Type B pancreatic cell (in vitro differentiated cells): ENCODE results near the gene PGC. TPM values are rescaled to one million over a fixed set of nuclear protein-coding genes. Genes with fewer than 3 reads are reported as not detected.

ENCODE experiments used
- DNase-seq: peaks from one replicate; pipeline ENCODE4 v3.0.0; 2021; ENCODE audit warnings: mixed read lengths; ENCODE audit not compliant: unreplicated experiment; ENCODE audit errors: extremely low spot score
- H3K27ac Mint-ChIP-seq: 2 replicates; pipeline ENCODE4 v1.8.0; 2021; ENCODE audit warnings: mild to moderate bottlenecking, mixed read lengths
- H3K27me3 Mint-ChIP-seq: 2 replicates; pipeline ENCODE4 v1.8.0; 2021; ENCODE audit warnings: mixed read lengths
- H3K36me3 Mint-ChIP-seq: 2 replicates; pipeline ENCODE4 v1.8.0; 2021; ENCODE audit warnings: mixed read lengths
- H3K4me1 Mint-ChIP-seq: one replicate; pipeline ENCODE4 v1.8.0; 2021; ENCODE audit warnings: mixed read lengths; ENCODE audit not compliant: unreplicated experiment
- H3K4me3 Mint-ChIP-seq: 2 replicates; pipeline ENCODE4 v1.8.0; 2021; ENCODE audit warnings: mild to moderate bottlenecking, mixed read lengths
- H3K9me3 Mint-ChIP-seq: 2 replicates; pipeline ENCODE4 v1.8.0; 2021; ENCODE audit warnings: mixed read lengths
- total RNA-seq: library from RNA; stranded (reverse); gene quantifications from 2 replicates; pipeline ENCODE4 v1.2.1, GENCODE V29; 2021; ENCODE audit warnings: low replicate concordance
- TF ChIP-seq, protein P1 (sequence below): fragments of 200-600 bp; sonication (generic); conservative IDR thresholded peaks from 2 replicates; pipeline ENCODE4 v1.5.0; 2021; ENCODE audit warnings: antibody characterized with exemption, mild to moderate bottlenecking

PGC gene
- total RNA-seq, 1 donor from 2014 or later: 56.6 TPM

GRCh38 chr6:41739041-41739440, 8.2 kb downstream of the PGC start:
- Mint-ChIP-seq H3K4me3 (no peak overlapping the region), H3K4me1 (no peaks in the 10 kb centered on the region), H3K36me3 (no peaks in the 10 kb centered on the region), H3K27me3 (peaks cover 10% of the 10 kb centered on the region), H3K9me3 (no peaks in the 10 kb centered on the region), H3K27ac (no peak overlapping the region)
- DNase-seq: no peak
- TF ChIP-seq, protein P1, sequence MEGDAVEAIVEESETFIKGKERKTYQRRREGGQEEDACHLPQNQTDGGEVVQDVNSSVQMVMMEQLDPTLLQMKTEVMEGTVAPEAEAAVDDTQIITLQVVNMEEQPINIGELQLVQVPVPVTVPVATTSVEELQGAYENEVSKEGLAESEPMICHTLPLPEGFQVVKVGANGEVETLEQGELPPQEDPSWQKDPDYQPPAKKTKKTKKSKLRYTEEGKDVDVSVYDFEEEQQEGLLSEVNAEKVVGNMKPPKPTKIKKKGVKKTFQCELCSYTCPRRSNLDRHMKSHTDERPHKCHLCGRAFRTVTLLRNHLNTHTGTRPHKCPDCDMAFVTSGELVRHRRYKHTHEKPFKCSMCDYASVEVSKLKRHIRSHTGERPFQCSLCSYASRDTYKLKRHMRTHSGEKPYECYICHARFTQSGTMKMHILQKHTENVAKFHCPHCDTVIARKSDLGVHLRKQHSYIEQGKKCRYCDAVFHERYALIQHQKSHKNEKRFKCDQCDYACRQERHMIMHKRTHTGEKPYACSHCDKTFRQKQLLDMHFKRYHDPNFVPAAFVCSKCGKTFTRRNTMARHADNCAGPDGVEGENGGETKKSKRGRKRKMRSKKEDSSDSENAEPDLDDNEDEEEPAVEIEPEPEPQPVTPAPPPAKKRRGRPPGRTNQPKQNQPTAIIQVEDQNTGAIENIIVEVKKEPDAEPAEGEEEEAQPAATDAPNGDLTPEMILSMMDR: no peak

DNA sequence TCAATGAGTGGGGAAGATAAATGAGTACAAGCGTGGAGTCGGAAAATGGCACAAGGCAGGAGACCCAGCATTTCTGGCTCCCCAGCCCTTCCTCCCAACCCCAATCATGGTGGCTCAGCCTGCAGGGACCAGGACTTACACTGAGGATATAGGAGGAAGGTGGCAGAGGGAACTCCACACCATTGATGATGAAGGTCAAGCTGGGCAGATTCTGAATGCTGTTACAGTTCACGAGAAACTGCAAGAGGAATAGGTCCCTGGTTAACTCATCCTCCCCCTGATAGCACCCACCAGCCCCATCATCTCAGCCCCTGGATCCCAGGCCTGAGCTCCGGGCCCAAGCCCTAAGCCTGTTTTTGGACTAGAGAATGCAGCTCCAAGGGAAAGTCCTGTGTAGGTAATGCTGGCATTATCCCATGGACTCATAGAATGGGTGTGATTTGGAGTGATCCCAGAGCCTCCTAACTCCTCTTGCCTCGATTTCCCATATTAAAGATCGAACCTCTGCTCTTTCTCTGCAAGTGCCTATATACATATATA, 9.5 kb downstream of the PGC start:
- Mint-ChIP-seq H3K9me3 (no peaks in the 10 kb centered on the region), H3K36me3 (no peaks in the 10 kb centered on the region), H3K27ac (no peak overlapping the region), H3K27me3 (peaks cover 12% of the 10 kb centered on the region), H3K4me1 (no peaks in the 10 kb centered on the region), H3K4me3 (no peak overlapping the region)
- TF ChIP-seq, protein P1: no peak
- DNase-seq: no peak

- TF ChIP-seq, protein P1: no peak
- DNase-seq: no peak
- Mint-ChIP-seq H3K4me3 (no peak overlapping the region), H3K9me3 (no peaks in the 10 kb centered on the region), H3K27me3 (peaks cover 16% of the 10 kb centered on the region), H3K27ac (no peak overlapping the region), H3K4me1 (no peaks in the 10 kb centered on the region), H3K36me3 (no peaks in the 10 kb centered on the region)
Observed at GRCh38 chr6:41736800-41737555, 10.2 kb downstream of the PGC start.

GRCh38 chr6:41736186-41736733, 10.9 kb downstream of the PGC start:
- H3K9me3 Mint-ChIP-seq: no peaks in the 10 kb centered on the region
- H3K4me3 Mint-ChIP-seq: peak overlapping the region; percentile 85
- TF ChIP-seq, protein P1: no peak
- H3K36me3 Mint-ChIP-seq: no peaks in the 10 kb centered on the region
- no peaks in the 10 kb centered on the region for H3K4me1 Mint-ChIP-seq
- no peak for DNase-seq
- H3K27ac Mint-ChIP-seq: no peak overlapping the region
- H3K27me3 Mint-ChIP-seq: peaks cover 13% of the 10 kb centered on the region

DNA sequence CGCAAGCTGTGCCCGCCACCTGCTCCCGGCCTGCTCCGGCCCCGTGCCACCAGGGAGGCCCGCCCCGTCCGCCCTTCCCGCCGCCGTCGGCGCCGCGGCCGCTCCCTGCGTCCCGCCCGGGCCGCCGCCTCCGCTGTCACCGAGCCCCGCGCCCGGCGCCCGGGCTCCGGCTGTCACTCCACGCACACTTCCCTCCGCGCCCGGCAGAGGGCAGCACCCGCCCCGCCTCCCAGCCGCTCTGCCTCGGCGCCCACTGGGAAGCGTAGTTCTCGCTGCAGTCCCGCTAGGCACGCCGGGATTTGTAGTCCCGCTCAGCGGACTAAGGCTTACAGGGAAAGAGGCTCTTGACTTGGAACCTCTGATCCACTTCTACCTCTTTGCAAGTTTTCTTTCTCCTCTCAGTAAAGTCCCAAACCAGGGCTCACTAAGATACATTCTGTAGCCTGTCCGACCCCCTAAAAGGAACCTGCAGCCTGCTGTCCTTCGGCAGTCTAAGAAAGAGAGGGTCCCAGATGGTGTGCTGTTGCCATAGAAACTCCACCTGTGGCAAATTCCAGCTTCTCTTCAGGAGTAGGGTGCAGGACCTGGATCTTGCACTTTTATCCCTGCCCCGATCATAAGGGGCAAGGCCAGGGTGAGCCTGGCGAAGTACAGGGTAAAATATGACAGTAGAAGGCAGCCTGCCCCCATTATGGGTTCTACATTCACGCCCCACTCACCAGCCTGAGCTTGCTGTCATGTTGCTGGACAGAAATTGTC, 11.6 kb downstream of the PGC start, which contains the start of gene TFEB:
Gene TFEB (minus strand): TSS at position 182 of the 759 bp plus-strand sequence. CDS start 44,395 bp downstream, outside the sequence.
- H3K4me1 Mint-ChIP-seq: no peaks in the 10 kb centered on the region
- peak; percentile 96 for DNase-seq
- TF ChIP-seq, protein P1: peak; percentile 93
- no peaks in the 10 kb centered on the region for H3K9me3 Mint-ChIP-seq
- peak within 1 kb of the TSS; percentile 85 for H3K4me3 Mint-ChIP-seq
- H3K27me3 Mint-ChIP-seq: peaks cover 18% of the 10 kb centered on the region
- H3K36me3 Mint-ChIP-seq: no peaks in the 10 kb centered on the region
- H3K27ac Mint-ChIP-seq: peak within 1 kb of the TSS; percentile 43
